ENCODE measurements around the gene PIGH.

GRCh38 chr14:67586369-67586768 lies 13.7 kb downstream of the PIGH start:
- no peak for TF ChIP-seq POLR2AphosphoS5 (IDR thresholded peaks at IDR 0.05; ENCODE audit: low read depth, low read length)
- no peak for TF ChIP-seq REST (IDR thresholded peaks at IDR 0.05; ENCODE audit: insufficient read depth in 1 of 2, low read depth in 2 of 2, low read length in 2 of 2)
- TF ChIP-seq TAF1 (IDR thresholded peaks at IDR 0.05; ENCODE audit: borderline replicate concordance, insufficient read depth, low read length), result no peak
